Smooth muscle cell (in vitro differentiated cells): ENCODE results near the gene DDI1. TPM values are rescaled to one million over a fixed set of nuclear protein-coding genes. Genes with fewer than 3 reads are reported as not detected.

Experiments
- DNase-seq: peaks from one replicate; lab custom pipeline; 2025; ENCODE audit not compliant: unreplicated experiment; lab: John Stamatoyannopoulos, UW
- H2AFZ ChIP-seq: fragments of 200-600 bp; sonication (generic); 2 replicates; pipeline ENCODE4 v1.6.0; 2016; ENCODE audit warnings: antibody characterized with exemption, low read depth, mild to moderate bottlenecking
- H3F3A ChIP-seq: fragments of 200-600 bp; sonication (generic); 2 replicates; pipeline ENCODE4 v1.6.0; 2017; ENCODE audit warnings: antibody characterized with exemption, low read depth
- H3K27ac ChIP-seq: fragments of 200-600 bp; sonication (generic); 2 replicates; pipeline ENCODE4 v1.5.1; 2016; ENCODE audit warnings: low read depth, mild to moderate bottlenecking
- H3K27me3 ChIP-seq: fragments of 200-600 bp; sonication (generic); 2 replicates; pipeline ENCODE4 v1.6.1; 2016; ENCODE audit warnings: low read depth, mild to moderate bottlenecking
- H3K36me3 ChIP-seq: fragments of 200-600 bp; sonication (generic); 2 replicates; pipeline ENCODE4 v1.5.1; 2016; ENCODE audit warnings: low read depth
- H3K4me1 ChIP-seq: fragments of 200-600 bp; sonication (generic); 2 replicates; pipeline ENCODE4 v1.5.1; 2016; ENCODE audit warnings: low read depth
- H3K4me2 ChIP-seq: fragments of 200-600 bp; sonication (generic); 2 replicates; pipeline ENCODE4 v1.6.0; 2016; ENCODE audit warnings: mild to moderate bottlenecking
- H3K4me3 ChIP-seq: fragments of 200-600 bp; sonication (generic); 2 replicates; pipeline ENCODE4 v1.5.1; 2016; ENCODE audit warnings: mild to moderate bottlenecking
- H3K79me2 ChIP-seq: fragments of 200-600 bp; sonication (generic); 2 replicates; pipeline ENCODE4 v1.6.0; 2016; ENCODE audit warnings: low read depth, mild to moderate bottlenecking
- H3K9ac ChIP-seq: fragments of 200-600 bp; sonication (generic); 2 replicates; pipeline ENCODE4 v1.6.0; 2016; ENCODE audit warnings: low read depth
- H3K9me3 ChIP-seq: fragments of 200-600 bp; sonication (generic); replicated peaks from 2 replicates; pipeline ENCODE4 v1.5.1; 2016; ENCODE audit warnings: low read depth
- H4K20me1 ChIP-seq: fragments of 200-600 bp; sonication (generic); 2 replicates; pipeline ENCODE4 v1.6.0; 2016; ENCODE audit warnings: low read depth
- WGBS: methylation state at CpG from one replicate; pipeline ENCODE4 v1.1.7; 2016; ENCODE audit warnings: low lambda C conversion rate; 5-methylcytosine and 5-hydroxymethylcytosine counted together
- polyA plus RNA-seq: library from polyadenylated mRNA; unstranded; fragments of >200 nt; fragmentation: Nextera tagmentation; extraction: Ambion mirVana; gene quantifications from 2 replicates; pipeline ENCODE4 v1.2.1, GENCODE V29; 2016
- total RNA-seq: library from RNA; depleted of rRNA; stranded (reverse); fragments of >200 nt; gene quantifications from 2 replicates; pipeline ENCODE4 v1.2.3, GENCODE V29; 2014
- TF ChIP-seq, protein P1 (sequence below): fragments of 200-600 bp; sonication (generic); IDR thresholded peaks from 2 replicates; pipeline ENCODE4 v1.5.1; 2017; ENCODE audit warnings: borderline replicate concordance, mild to moderate bottlenecking, antibody characterized with exemption; ENCODE audit not compliant: insufficient read depth, poor library complexity, severe bottlenecking

The DDI1 gene
- total and polyA plus RNA-seq, 2 experiments from 2014 or later = not detected

DNA sequence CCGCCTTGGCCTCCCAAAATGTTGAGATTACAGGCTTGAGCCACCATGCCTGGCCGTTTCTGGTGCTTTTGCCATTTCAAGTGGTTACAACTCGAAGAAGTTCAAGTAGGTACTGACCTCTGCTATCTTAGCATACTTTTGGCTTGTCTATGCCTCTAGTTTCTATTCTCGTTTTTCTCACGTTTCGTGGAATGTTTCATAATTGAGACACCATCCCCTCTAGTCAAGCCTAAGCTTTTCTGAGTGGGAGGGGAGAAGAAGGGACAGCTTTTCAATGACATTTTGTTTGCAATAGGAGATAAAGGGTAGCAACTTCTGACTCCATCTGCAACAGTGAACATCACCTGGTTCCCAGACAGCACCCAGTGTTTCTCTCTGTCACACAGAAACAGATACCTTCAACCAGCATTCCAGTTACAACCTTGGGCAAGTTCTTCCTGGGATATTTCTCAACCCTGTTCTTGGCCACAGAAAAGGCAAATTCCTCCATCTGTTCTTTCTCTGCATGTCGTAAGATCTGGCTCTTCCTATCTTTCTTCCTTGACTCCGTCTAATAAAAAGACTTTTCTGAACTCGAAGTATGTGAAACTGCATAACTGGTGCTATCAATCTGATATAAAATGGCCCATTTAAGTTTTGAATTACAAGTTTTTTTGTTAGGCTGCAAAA is 25.5 kb downstream of the DDI1 start:
- no peaks in the 10 kb centered on the region for H4K20me1 ChIP-seq
- no peak overlapping the region for H3K4me3 ChIP-seq
- no peak overlapping the region for H3K4me2 ChIP-seq
- no peaks in the 10 kb centered on the region for H3K79me2 ChIP-seq
- 82% methylated on average over 9 of the region's 9 CpGs for WGBS
- H3K36me3 ChIP-seq = no peaks in the 10 kb centered on the region
- H3K9ac ChIP-seq = no peak overlapping the region
- TF ChIP-seq, protein P1, sequence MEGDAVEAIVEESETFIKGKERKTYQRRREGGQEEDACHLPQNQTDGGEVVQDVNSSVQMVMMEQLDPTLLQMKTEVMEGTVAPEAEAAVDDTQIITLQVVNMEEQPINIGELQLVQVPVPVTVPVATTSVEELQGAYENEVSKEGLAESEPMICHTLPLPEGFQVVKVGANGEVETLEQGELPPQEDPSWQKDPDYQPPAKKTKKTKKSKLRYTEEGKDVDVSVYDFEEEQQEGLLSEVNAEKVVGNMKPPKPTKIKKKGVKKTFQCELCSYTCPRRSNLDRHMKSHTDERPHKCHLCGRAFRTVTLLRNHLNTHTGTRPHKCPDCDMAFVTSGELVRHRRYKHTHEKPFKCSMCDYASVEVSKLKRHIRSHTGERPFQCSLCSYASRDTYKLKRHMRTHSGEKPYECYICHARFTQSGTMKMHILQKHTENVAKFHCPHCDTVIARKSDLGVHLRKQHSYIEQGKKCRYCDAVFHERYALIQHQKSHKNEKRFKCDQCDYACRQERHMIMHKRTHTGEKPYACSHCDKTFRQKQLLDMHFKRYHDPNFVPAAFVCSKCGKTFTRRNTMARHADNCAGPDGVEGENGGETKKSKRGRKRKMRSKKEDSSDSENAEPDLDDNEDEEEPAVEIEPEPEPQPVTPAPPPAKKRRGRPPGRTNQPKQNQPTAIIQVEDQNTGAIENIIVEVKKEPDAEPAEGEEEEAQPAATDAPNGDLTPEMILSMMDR = no peak
- H3K4me1 ChIP-seq = no peaks in the 10 kb centered on the region
- no peaks in the 10 kb centered on the region for H3K9me3 ChIP-seq
- H3K27ac ChIP-seq = no peak overlapping the region
- no peaks in the 10 kb centered on the region for H3K27me3 ChIP-seq
- DNase-seq = no peak
- H3F3A ChIP-seq = no peaks in the 10 kb centered on the region
- no peak overlapping the region for H2AFZ ChIP-seq

DNA sequence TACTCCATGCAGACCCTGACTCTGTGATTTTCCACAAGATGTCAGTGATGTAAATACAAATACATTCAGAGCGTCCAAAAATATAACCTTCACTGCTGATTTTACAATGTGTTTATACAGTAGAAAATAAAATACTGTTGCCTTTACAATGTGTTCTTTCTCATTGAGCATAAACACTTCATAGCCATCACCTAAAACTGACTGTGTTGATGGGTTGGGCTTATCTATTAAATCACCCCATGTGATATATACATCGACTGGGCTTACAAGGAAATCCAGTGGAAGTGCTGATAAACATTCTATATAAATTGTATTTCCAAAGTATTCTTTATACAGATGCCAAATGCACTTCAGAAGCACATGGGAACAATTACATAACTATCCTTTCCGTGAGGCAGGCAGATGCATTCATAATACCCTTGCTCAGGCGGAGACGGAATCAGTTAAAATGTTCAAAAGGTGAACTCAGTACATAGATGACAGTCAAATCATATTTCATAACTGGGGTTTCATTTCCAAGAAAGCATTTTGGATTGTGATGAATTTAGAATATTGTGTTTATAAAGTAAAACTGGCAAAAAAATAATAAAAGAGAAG is 27.7 kb downstream of the DDI1 start:
- no peaks in the 10 kb centered on the region for H3K27me3 ChIP-seq
- no peak overlapping the region for H3K4me2 ChIP-seq
- no peaks in the 10 kb centered on the region for H4K20me1 ChIP-seq
- no peak overlapping the region for H3K9ac ChIP-seq
- no peaks in the 10 kb centered on the region for H3K79me2 ChIP-seq
- no peak overlapping the region for H2AFZ ChIP-seq
- no peaks in the 10 kb centered on the region for H3K36me3 ChIP-seq
- TF ChIP-seq, protein P1 = no peak
- no peaks in the 10 kb centered on the region for H3F3A ChIP-seq
- no peaks in the 10 kb centered on the region for H3K9me3 ChIP-seq
- 94% methylated on average over 5 of the region's 5 CpGs for WGBS
- no peak overlapping the region for H3K27ac ChIP-seq
- H3K4me1 ChIP-seq = no peaks in the 10 kb centered on the region
- no peak overlapping the region for H3K4me3 ChIP-seq
- DNase-seq = no peak

DNA sequence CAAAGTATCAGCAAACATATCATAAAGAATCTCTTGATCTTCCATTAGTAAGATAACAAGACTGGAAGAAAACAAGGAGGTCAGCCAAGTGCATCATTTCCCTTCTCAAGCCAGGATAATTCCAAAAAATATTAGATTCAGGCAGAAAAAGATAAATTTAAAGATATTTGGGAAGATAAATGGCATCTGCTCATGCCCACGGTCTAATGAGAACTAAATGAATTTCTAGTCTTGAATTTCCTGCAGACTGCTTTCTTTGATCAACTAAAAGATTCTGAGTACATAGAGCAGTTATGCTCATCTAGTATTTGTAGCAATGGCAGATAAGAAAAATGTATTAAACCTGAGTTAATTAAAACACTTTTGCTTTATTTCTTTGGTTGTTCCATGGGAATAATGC is 31.1 kb downstream of the DDI1 start:
- Histone ChIP-seq H3K9ac (no peak overlapping the region), H3K27me3 (no peaks in the 10 kb centered on the region), H3K36me3 (no peaks in the 10 kb centered on the region), H2AFZ (no peak overlapping the region), H3K9me3 (no peaks in the 10 kb centered on the region), H4K20me1 (no peaks in the 10 kb centered on the region), H3K27ac (no peak overlapping the region), H3K4me1 (no peaks in the 10 kb centered on the region), H3K79me2 (no peaks in the 10 kb centered on the region), H3K4me3 (no peak overlapping the region), H3F3A (no peaks in the 10 kb centered on the region), H3K4me2 (no peak overlapping the region)
- DNase-seq = no peak
- TF ChIP-seq, protein P1 = no peak
- whole genome bisulfite sequencing = 86% methylated on average over 1 of the region's 1 CpG
